NCI-H1436 treated with DMSO at 0.1 percent for 48 hours (cell line): ENCODE data around the gene KCTD1.

Experiments used
- DNase-seq: peaks from one replicate; lab custom pipeline; 2025; lab: John Stamatoyannopoulos, UW

The KCTD1 gene

DNA sequence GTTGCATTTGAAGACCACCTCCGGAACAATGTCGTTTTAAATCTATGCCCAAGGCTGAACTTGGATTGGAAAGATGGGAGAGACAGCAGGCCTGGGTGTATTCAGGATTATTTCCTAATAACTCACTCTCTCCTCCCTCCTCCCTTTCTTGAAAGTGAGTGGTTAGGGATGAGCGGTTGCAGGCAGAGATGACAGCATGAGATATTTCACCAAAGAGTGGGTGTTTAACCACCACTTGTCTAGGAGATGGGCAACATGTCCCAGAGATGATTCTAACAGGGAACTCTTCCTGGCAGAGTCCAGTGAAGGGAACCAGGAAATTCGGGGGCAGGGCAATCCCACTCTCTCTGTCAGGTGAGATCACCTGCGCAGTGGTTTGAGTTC, 123.2 kb downstream of the KCTD1 start:
- DNase-seq = no peak

GRCh38 chr18:26424428-26425147, 123.8 kb downstream of the KCTD1 start:
- no peak for DNase-seq

GRCh38 chr18:26422472-26423162, 125.7 kb downstream of the KCTD1 start:
- DNase-seq = no peak

- no peak for DNase-seq
Measured at GRCh38 chr18:26421931-26422330, 126.4 kb downstream of the KCTD1 start.

- DNase-seq = no peak
Measured at GRCh38 chr18:26421503-26421902, 126.8 kb downstream of the KCTD1 start.

DNA sequence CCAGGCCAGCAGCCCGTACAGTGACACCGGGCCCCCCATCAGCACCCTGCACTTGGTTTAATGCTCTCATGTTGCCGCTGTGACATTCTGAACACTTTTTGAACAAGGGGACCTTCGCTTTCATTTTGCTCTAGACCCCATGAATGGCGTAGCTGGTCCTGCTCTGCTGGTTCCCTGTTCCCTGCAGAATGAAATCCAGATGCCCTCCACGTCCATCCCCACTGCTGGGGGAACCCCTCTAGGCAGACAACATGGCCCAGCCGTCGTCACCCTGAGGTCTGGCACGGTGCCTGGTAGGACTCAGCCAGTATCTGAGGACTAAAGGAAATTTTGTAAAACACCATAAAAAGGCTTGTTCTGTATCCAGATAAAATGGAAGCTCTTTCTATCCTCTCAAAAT, 128.6 kb downstream of the KCTD1 start:
- DNase-seq = no peak

- no peak for DNase-seq
Measured at GRCh38 chr18:26418225-26418624, 130.1 kb downstream of the KCTD1 start.

DNA sequence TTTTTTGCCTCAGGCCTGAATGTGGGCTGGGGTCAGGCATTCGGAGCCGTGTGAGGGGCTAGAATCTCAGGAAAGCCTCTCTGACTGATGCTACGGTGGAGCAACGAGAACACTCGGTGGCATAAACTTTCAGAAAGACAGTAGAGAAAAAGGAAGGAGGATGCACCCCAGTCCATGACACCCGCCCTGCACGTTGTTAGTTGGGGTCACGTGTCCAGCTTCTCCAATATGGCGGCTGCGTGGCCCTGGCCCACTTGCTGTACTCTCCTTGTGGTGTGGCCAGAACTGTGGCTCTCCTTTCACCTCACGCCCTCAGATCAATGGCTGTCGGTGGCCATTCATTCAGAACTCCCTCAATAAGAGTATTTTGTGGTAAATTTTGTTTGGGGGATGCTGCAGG, 131.2 kb downstream of the KCTD1 start:
- DNase-seq = no peak

GRCh38 chr18:26416652-26417150, 131.7 kb downstream of the KCTD1 start:
- no peak for DNase-seq

GRCh38 chr18:26415631-26416030, 132.7 kb downstream of the KCTD1 start:
- no peak for DNase-seq

DNA sequence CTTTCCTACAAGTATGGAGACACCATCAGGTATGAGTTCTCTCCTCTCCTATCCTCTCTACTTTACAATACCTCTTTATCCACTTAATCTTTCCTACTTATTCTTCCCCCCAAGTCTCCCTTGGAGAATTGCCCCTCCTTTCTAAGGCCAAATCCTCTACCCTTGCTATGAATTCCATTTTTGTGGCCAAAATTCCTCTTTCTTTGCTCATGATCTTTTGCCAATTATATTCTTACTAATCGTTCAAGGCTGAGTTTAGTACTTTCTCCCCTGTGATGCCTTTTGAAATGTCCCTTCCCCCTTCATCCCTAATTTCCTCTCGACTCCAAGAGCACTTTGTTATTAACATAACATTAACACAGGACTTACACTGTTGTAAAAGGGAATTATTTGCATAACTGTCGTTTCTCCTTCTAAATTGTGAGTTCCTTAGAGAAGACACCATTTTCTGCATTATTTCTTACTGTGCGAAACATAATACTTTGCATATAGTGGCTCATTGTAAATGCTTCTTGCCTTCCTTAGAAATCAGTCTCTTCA, 133.4 kb downstream of the KCTD1 start:
- no peak for DNase-seq

DNA sequence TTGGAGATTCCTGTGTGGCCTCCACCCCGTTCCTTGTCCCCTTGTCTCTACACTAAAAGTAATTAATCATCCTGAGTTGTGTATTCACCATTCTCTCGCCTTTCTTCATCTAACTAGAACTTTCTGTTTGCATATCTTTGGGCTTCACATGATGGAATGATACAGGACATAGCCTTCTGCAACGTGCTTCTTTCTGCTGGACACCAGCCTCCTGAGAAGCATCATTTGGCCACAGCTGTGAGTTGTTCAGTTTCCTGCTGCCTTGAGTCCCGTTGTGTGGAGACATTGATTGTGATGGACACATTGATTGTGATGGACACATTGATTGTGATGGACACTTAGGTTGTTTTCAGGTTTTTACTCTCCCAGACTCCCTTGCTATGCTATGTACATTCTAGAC, 139.3 kb downstream of the KCTD1 start:
- no peak for DNase-seq

- no peak for DNase-seq
Measured at GRCh38 chr18:26407736-26408601, 140.4 kb downstream of the KCTD1 start.

- DNase-seq = no peak
Measured at GRCh38 chr18:26406854-26407517, 141.4 kb downstream of the KCTD1 start.

DNA sequence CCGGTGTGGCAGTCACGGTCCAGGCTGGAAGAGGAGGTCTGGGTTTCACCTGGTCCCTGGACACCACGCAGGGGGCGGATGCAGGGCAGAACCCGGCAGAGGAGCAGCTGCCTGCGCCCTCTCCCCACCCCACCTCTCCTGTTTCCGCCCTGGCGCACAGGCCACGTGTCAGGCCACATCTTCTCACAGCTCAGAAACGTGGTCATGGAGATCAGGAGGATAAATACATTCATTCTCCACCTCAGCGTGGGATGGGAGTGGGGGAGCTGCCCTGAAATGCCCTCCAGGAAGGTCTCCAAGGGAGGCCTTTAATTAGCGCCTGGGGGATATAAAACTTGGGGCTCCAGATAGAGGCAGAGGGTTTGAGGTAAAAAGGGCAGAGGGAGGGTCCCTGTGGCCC, 142.0 kb downstream of the KCTD1 start:
- no peak for DNase-seq

DNA sequence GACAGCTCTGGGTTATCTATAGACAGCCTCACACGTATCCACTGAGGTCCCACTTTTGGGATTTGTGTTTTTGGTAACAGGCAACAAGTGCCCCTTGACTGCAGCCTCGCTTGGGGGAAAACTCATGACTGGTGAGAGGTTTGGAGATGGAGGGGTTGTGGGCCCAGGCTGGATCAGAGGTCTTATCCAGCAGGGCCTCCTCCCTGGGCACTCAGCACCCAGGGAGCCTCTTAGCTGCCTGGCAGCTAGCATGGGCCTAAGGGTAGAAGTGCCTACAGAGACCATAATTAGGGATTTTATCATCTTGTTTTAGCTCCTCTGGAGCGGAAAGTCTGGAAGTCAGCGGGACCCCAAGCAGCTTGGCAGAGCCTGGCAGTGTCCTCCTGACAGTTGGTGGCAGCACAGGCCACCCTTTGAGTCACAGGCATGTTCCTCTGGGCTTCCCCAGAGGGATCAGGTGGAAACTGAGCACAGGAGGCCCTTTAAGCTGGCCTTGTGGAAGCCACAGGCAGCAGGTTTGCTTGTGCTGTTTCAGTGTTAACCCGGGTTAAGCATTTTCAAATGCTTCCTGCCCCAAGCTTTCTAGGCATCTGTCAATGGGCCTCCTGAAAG, 143.1 kb downstream of the KCTD1 start:
- DNase-seq = no peak
